GM20431 (cell line): ENCODE measurements around the gene SPRING1.

Experiments
- in situ Hi-C: fragments of 300-500 bp; cut with MseI, MboI; formaldehyde crosslinking; loops from one replicate; pipeline ENCODE4 v1.15.0; 2020; ENCODE audit warnings: low sequenced_read_pairs; ENCODE audit not compliant: unreplicated experiment

SPRING1 gene

GRCh38 chr12:116689979-116690744, 47.7 kb downstream of the SPRING1 start:
- in situ Hi-C loops: no loop called here

DNA sequence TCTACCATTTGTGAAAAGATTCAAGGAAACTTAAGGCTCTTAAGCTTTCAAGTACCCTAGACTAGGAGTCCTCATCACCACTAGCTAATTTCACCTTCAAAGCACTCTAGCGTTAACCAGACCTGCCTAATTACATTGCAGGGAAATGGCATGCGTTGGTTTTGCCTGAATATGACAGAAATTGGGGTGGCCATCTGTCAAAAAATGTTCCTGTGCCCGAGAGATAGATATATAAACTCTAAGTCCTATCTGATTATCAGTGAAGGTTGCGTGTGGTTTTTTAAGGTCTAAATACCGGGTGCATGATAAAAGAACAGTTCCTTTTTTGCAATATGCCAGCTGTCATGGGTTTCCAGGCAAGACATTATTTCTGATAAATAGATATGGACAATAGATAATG, 48.3 kb downstream of the SPRING1 start:
- in situ Hi-C loops: no loop called here
